AG08395 (cell line): ENCODE data around the gene ALG10B.
A peak's percentile ranks its signal among the peaks of the same experiment; 100 is the strongest.
"Not testable (repeated sequence)": the region's sequence is repeated elsewhere in the genome, so short reads cannot be mapped to it uniquely, and the experiment has no call there.

Experiments
- DNase-seq: peaks from one replicate; pipeline ENCODE4 v3.0.0; 2012; ENCODE audit warnings: mixed read lengths, low spot score

ALG10B gene, protein sequence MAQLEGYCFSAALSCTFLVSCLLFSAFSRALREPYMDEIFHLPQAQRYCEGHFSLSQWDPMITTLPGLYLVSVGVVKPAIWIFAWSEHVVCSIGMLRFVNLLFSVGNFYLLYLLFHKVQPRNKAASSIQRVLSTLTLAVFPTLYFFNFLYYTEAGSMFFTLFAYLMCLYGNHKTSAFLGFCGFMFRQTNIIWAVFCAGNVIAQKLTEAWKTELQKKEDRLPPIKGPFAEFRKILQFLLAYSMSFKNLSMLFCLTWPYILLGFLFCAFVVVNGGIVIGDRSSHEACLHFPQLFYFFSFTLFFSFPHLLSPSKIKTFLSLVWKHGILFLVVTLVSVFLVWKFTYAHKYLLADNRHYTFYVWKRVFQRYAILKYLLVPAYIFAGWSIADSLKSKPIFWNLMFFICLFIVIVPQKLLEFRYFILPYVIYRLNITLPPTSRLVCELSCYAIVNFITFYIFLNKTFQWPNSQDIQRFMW

GRCh38 chr12:38316391-38317129 is at the start of gene ALG10B:
Gene ALG10B (plus strand): TSS chr12:38316774. CDS start chr12:38316894, 120 bp downstream.
- DNase-seq, result peak; percentile 93

DNA sequence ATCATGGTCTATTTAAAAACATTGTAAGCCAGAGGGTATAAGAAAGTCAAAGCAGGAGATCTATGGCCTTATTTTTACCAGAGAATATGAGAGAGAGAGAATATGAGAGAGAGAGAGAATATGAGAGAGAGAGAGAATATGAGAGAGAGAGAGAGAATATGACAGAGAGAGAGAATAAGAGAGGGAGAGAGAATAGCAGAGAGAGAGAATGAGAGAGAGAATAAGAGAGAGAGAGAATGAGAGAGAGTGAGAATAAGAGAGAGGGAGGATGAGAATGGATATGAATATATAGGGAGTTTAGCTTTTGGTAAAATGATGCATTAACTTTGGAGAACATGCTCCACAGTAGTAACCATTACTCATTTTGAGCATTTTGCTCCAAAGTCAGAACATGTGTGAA is 48.0 kb upstream of the ALG10B start:
- no peak for DNase-seq

- no peak for DNase-seq
Observed at GRCh38 chr12:38269897-38270296, 46.7 kb upstream of the ALG10B start.

GRCh38 chr12:38279756-38280155 is 36.8 kb upstream of the ALG10B start:
- DNase-seq, result no peak

- no peak for DNase-seq
Observed at GRCh38 chr12:38282886-38283285, 33.7 kb upstream of the ALG10B start.

DNA sequence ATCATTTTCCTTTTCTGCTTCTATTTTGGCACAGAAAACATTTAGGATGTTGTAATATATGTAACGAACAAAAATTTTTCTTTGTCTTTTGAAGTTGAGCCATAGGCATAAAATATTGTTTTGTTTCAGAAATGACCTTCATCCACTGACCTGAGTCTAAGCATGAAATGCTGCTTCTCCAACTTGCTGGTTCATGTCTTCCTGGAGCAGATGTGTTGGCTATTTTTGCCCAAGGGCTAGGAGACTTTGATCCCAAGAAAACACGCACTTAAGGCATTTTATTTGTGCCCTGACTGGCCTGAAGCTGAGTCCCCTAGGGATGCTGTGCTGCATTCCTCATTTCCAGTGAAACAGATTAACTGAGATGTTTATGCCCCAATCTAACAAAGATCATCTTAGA is 27.2 kb upstream of the ALG10B start:
- no peak for DNase-seq

DNA sequence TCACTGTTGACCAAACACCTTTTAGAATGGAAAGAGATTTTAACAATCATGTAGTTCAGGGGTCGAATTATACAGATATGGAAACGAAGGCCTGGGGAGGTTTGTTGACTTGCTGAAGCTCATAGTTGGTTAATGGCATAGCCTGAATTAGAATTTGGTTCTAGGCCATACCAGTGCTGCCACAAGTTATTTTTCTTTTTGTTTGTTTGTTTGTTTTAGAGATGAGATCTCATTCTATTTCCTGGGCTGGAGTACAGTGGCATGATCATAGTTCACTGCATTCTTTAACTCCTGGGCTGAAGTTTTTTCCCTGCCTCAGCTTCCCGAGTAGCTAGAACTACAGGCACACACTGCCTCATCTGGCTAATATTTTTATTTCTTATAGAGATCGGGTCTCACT is 25.4 kb upstream of the ALG10B start:
- no peak for DNase-seq

GRCh38 chr12:38302972-38303371 is 13.6 kb upstream of the ALG10B start:
- DNase-seq, result not testable (repeated sequence)

DNA sequence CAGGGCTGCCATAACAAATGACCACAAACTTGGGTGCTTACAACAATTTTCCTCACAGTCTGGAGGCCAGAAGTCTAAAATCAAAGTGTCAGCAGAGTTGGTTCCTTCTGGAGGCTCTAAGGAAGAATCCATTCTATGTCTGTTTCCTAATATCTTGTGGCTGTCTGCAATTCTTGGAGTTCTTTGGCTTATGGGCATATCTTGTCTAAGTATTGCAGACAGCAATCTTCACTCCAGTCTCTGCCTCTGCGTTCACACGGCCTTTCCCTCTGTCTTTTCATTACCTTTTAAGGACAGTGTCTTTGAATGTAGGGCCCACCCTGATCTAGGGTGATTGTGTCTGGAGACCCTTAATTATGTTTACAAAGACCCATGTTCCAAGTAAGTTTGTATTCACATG is 5.4 kb downstream of the ALG10B start:
- not testable (repeated sequence) for DNase-seq

GRCh38 chr12:38324912-38325311 is 8.3 kb downstream of the ALG10B start:
- DNase-seq, result no peak

- no peak for DNase-seq
Observed at GRCh38 chr12:38327356-38327755, 10.8 kb downstream of the ALG10B start.

- peak; percentile 9 for DNase-seq
Observed at GRCh38 chr12:38328306-38328895, 11.8 kb downstream of the ALG10B start.

DNA sequence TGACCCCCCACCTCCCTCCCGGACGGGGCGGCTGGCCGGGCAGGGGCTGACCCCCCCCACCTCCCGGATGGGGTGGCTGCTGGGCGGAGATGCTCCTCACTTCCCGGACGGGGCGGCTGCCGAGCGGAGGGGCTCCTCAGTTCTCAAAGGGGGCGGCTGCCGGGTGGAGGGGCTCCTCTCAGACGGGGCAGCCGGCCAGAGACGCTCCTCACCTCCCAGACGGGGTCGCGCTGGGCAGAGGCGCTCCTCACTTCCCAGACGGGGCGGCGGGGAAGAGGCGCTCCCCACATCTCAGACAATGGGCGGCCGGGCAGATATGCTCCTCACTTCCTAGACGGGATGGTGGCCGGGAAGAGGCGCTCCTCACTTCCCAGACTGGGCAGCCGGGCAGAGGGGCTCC is 13.8 kb downstream of the ALG10B start:
- not testable (repeated sequence) for DNase-seq

DNA sequence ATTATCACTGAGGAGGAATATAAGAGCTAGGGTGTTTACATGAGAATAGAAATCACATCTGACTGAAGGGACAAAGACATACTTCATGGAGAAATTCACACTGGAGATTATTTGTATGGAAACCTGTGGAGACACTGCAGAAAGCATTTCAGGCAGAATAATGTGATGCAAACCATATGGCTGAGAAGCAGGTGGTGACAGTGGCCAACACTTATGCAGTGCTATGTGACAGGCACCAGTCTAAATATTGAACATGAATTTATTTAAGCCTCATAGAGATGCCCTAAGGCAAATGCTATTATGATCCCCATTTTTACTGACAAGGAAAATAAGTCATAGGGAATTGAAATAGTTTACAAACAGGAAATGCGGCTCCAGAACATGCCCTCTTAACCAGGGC is 16.2 kb downstream of the ALG10B start:
- no peak for DNase-seq

DNA sequence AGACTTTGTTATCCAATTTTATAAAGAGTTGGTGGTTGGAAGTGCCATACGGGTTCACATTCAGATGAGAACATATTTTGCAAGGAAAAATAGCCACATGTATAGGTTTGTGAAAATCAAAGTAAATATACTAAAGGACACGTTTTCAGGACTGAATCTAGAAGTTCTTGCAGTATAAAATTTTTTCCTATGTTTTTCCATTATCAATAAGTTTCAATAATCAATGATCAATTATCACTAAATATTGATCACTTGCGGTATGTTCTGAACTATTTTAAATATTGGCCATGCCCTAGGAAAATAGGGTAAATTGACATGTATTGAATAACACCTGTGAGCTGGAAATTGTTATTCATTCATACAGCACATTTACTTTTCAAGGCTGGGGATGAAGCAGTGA is 25.9 kb downstream of the ALG10B start:
- DNase-seq, result no peak

DNA sequence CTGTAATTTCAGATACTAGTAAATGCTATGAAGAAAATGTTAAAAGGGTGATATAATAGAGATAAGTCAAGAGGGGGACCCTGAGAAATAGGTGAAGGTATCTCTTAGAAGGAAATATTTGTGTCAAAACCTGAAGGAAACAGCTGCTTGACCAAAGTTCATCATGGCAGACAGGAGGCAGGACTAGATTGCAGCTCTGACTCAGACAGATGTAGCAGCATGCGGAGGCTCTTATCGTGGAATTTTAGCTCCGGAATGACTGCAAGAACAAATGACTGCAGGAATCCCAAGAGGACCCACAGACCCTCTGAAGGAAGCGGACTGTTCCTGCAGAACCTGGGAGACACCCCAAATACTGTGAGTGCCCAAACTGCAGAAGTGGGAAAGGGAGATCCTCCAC is 26.7 kb downstream of the ALG10B start:
- DNase-seq, result not testable (repeated sequence)

DNA sequence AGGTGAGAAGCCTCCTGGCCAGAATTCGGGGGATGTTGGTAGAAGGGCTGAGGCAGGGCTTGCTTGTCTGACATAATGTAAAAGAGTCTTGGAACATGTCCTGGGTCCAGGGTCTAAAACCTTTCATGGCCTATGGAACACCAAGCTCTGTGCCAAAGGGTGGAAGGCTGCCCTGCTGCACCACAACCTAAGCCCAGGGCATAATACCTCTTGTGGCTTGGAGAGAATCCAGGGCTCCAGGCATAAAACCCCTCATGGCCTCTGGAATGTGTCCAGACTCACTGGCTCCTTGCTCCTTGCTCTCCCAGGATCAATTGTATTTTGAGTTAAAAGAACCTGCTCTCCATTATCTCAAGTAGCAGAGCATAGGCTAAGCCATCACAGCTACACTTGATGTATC is 27.3 kb downstream of the ALG10B start:
- DNase-seq, result not testable (repeated sequence)

DNA sequence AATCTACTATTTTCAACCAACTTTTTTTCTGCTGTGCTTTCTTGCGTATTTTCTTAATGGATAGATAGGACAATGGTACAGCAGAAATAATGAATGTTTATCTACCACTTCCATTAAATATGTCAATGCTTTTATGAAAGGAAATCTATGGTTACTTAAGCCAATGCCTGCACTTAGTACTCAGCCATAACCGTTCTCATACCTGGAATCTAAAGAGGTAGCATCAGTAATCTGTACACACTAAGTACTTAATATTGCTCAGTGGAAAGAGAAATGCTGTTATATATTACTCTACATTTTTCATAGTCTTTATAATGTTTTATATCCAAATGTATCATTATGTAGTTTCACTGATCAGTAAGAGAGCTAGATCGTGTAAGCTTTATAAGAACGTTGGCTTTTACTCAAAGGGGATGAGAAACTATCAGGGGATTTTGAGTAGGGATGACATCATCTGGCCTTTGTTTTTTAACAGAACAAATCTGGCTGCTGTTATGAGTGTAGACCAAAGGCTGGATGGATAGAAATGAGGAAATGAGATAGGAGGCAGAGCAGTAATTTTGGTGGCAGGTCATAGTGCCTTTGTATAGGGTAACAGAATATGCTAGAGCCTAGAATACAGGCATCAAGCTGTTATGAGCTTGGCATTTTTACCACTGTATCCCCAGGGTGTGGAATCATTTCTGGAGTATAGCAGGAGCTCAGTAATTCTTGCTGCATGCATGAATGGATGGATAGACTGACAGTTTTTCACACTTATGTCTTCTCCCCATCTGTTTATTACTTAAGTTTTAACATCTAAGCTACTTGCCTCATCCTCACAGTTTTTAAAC is 34.0 kb downstream of the ALG10B start:
- DNase-seq, result no peak

DNA sequence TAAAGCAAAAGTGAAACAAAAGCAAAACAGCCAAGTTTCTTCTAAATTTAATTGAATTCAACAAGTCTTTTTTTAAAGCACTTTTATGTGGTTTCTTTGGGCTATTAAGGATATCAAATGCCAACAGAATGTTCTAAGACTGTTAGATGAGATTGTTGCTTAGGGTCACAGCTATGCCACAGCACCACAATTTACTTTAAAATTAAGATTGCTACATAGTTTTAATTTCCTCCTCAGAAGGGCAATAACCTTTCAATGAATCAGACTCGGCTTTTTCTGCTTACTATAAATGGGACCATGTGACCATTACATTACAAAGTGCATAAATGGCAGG is 34.6 kb downstream of the ALG10B start:
- DNase-seq, result not testable (repeated sequence)

DNA sequence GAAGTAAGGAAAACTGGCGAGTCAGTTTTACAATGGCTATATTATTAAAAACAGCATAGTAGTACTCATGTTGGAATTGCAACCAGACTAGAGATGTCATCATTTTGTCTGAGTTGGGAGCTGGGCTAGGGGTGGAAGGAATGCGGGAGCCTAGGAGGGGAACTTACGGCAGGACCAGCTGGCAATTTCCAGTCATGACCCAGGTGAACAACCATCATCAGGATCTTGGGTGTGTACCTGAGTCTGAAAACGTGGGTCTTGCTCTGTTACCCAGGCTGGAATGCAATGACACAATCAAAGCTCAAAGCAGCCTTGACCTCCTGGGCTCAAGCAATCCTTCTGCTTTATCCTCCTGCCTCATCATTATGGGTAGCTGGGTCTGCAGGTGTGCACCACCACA is 50.9 kb downstream of the ALG10B start:
- DNase-seq, result no peak

GRCh38 chr12:38370311-38370710 is 53.7 kb downstream of the ALG10B start:
- no peak for DNase-seq

DNA sequence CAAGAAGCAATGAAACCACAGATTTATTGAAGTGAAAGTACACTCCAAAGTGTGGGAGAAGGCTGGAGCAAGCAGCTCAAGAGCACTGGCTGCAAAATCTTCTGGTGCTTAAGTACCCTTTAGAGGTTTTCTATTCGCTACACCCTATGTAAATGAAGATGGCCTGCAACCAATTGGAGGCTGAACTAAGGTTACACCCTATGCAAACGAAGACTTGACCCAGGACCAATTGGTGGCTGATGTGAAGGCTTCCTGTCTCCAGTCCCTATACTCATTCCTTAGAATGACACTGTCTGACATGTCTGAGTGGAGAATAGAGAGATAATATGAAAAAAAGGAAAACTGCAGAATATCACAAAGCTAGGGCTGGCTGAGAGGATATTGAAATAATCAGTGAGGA is 57.2 kb downstream of the ALG10B start:
- no peak for DNase-seq
